Endothelial cell of umbilical vein (primary cell): ENCODE measurements around the gene PTGES2.

ENCODE experiments used
- EZH2 ChIP-seq: IDR thresholded peaks from 2 replicates; pipeline ENCODE4 v1.6.1; 2012; ENCODE audit warnings: borderline replicate concordance, low read depth, mild to moderate bottlenecking, moderate library complexity, low read length, inconsistent platforms; ENCODE audit not compliant: severe bottlenecking
- FOS ChIP-seq: IDR thresholded peaks from 2 replicates; pipeline ENCODE4 v1.6.1; 2011; ENCODE audit warnings: mild to moderate bottlenecking, low read length, moderate library complexity, borderline replicate concordance; ENCODE audit not compliant: insufficient read depth
- GATA2 ChIP-seq: IDR thresholded peaks from 2 replicates; pipeline ENCODE4 v1.7.0; 2011; ENCODE audit warnings: low read depth, mild to moderate bottlenecking, moderate library complexity, mixed read lengths, low read length; ENCODE audit not compliant: insufficient read length, insufficient read depth
- JUN ChIP-seq: IDR thresholded peaks from 2 replicates; pipeline ENCODE4 v1.6.1; 2011; ENCODE audit warnings: borderline replicate concordance, low read depth; ENCODE audit not compliant: insufficient read length, insufficient read depth
- MYC ChIP-seq: IDR thresholded peaks from one replicate; pipeline ENCODE4 v1.6.1; 2011; ENCODE audit warnings: mild to moderate bottlenecking, low read depth, low read length
- POLR2A ChIP-seq: IDR thresholded peaks from 2 replicates; pipeline ENCODE4 v1.6.1; 2012; ENCODE audit warnings: low read depth, mild to moderate bottlenecking, control low read depth, low read length
- POLR2AphosphoS5 ChIP-seq: IDR thresholded peaks from 2 replicates; pipeline ENCODE4 v1.6.1; 2012; ENCODE audit warnings: low read depth, mild to moderate bottlenecking, control low read depth, low read length, moderate library complexity; ENCODE audit not compliant: insufficient read depth
- TF ChIP-seq, protein P1 (sequence below), 2 donors: IDR thresholded peaks; 1 replicate in 1 of 2; 2 replicates in 1 of 2; pipeline ENCODE4 v1.5.1; 2011; ENCODE audit warnings: low read length in 2 of 2, mild to moderate bottlenecking in 2 of 2, moderate library complexity in 2 of 2, control low read depth in 1 of 2, inconsistent platforms in 1 of 2, low read depth in 1 of 2; ENCODE audit not compliant: insufficient read depth in 1 of 2; ENCODE audit errors: extremely low read depth in 1 of 2
- TF ChIP-seq, protein P2 (sequence below): IDR thresholded peaks from 2 replicates; pipeline ENCODE4 v1.6.1; 2011; ENCODE audit not compliant: insufficient read depth, insufficient read length

DNA sequence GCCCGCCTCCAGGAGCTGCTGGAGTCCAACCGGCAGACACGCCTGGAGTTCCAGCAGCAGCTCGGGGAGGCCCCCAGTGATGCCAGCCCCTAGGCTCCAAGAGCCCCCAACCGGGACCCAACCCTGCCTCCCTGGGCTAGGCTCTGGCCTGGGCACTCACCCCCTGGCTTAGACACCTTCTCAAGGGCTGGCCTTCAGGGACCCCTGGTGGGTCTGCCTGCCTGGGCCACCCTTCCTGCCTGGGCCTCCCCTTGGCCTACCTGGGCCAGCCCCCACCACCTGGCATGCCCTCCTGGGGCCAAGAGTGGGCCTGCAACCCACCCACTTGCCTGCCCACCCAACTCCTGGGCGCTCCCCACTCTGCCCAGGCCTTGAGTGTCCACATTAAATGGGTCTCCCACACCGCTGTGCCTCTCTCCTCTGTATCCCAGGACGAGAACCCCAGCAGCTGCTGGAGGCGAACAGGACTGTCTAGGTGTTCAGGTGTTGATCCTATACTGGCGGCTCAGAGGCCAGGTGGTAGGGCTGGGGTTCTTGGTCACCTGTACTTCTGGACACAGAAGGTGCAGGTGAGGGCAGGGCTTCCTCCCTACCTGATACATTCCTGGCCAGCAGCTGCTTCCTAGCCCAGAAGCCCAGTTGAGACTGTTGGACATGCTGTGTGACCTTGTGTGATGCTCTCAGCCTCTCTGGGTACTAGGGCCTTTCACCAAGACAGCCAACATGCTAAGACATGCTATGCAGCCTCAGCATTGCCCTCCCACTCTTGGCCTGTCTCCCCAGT is 36.2 kb upstream of the PTGES2 start:
- TF ChIP-seq, protein P1, sequence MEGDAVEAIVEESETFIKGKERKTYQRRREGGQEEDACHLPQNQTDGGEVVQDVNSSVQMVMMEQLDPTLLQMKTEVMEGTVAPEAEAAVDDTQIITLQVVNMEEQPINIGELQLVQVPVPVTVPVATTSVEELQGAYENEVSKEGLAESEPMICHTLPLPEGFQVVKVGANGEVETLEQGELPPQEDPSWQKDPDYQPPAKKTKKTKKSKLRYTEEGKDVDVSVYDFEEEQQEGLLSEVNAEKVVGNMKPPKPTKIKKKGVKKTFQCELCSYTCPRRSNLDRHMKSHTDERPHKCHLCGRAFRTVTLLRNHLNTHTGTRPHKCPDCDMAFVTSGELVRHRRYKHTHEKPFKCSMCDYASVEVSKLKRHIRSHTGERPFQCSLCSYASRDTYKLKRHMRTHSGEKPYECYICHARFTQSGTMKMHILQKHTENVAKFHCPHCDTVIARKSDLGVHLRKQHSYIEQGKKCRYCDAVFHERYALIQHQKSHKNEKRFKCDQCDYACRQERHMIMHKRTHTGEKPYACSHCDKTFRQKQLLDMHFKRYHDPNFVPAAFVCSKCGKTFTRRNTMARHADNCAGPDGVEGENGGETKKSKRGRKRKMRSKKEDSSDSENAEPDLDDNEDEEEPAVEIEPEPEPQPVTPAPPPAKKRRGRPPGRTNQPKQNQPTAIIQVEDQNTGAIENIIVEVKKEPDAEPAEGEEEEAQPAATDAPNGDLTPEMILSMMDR (IDR thresholded peaks at IDR 0.05; ENCODE audit: extremely low read depth in 1 of 2, insufficient read depth in 1 of 2, low read depth in 1 of 2, low read length in 2 of 2), result no peak
- no peak for TF ChIP-seq EZH2
- no peak for TF ChIP-seq POLR2A
- TF ChIP-seq GATA2, result no peak
- TF ChIP-seq POLR2AphosphoS5, result no peak
- no peak for TF ChIP-seq MYC
- TF ChIP-seq, protein P2, sequence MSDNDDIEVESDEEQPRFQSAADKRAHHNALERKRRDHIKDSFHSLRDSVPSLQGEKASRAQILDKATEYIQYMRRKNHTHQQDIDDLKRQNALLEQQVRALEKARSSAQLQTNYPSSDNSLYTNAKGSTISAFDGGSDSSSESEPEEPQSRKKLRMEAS, result no peak
- no peak for TF ChIP-seq JUN
- TF ChIP-seq FOS, result no peak
